ENCODE measurements around the gene SCNN1B.
"Not testable (repeated sequence)": the region's sequence is repeated elsewhere in the genome, so short reads cannot be mapped to it uniquely, and the experiment has no call there.

Gene SCNN1B, protein sequence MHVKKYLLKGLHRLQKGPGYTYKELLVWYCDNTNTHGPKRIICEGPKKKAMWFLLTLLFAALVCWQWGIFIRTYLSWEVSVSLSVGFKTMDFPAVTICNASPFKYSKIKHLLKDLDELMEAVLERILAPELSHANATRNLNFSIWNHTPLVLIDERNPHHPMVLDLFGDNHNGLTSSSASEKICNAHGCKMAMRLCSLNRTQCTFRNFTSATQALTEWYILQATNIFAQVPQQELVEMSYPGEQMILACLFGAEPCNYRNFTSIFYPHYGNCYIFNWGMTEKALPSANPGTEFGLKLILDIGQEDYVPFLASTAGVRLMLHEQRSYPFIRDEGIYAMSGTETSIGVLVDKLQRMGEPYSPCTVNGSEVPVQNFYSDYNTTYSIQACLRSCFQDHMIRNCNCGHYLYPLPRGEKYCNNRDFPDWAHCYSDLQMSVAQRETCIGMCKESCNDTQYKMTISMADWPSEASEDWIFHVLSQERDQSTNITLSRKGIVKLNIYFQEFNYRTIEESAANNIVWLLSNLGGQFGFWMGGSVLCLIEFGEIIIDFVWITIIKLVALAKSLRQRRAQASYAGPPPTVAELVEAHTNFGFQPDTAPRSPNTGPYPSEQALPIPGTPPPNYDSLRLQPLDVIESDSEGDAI

DNA sequence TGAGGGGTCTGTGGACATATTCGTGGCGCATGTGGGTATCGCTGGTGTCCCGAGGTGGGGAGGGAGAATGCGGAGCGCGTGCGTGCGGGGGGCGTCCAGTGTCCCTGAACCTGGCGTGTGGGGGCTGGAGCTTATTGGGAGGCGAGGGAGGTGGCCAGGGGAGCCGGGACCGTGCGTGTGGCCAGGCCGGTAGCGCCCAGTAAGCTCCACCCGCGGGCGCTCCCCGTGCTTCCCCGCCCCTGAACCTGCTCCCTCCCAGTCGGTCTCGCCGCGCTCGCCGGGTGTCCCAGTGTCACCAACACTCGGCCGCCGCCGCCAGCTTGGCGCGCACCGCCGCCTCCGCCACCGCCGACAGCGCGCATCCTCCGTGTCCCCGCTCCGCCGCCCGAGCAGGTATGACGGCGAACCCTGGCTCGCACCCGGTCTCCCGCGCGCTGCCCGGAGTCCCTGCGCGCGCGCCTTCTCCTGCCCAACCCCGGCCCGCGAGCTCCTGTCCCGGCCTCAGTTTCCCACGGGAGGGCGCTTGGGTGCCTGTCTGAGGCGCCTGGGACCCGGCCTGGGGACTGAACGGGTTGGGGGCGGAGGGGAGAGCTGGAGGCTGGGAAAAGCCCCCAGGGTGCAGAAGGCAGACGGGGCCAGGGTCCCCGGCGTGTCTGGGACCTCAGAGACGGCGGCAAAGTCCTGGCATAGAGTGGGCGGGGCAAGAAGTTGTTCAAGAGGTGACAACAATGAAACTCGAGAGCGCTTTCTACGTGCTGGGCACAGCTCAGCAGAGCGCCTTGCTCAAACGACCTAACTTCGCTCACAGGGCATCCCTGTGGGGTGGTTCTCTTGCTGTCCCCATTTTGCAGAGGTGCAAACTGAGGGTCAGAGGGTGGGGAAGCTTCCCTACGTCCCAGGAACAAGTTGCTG lies at the start of gene SCNN1B:
SCNN1B (plus strand) TSS at position 258 of the 912 bp plus-strand sequence. CDS start 46,298 bp downstream, outside the sequence.
- DNase-seq (ENCODE audit: low spot score): no peak

DNA sequence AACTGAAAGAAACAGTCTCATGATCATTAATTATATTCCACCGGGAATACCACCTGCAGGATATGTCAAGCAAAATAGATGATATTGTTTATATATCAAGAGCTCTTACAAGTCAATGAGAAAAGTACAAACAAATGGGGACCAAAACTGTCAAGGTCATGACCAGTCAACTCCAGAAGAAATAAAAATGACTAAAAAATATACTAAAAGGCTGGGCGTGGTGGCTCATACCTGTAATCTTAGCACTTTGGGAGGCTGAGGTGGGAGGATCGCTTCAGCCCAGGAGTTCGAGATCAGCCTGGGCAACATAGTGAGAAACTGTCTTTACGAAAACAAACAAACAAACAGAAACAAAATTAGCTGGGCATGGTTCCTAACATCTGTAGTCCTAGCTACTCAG lies 49.8 kb upstream of the SCNN1B start:
- no peak for DNase-seq (ENCODE audit: low spot score)

DNA sequence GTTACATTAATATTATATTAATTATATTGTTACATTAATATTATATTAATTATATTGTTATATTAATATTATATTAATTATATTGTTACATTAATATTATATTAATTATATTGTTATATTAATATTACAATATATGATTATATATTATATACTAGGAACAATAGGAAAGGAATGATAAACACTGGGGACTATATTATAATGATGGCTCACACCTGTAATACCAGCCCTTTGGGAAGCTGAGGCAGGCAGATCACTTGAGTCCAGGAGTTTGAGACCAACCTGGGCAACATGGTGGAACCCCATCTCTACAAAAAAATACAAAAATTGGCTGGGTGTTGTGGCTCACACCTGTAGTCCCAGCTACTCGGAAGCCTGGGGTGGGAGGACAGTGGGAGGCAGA lies 48.5 kb upstream of the SCNN1B start:
- not testable (repeated sequence) for DNase-seq (ENCODE audit: low spot score)

DNA sequence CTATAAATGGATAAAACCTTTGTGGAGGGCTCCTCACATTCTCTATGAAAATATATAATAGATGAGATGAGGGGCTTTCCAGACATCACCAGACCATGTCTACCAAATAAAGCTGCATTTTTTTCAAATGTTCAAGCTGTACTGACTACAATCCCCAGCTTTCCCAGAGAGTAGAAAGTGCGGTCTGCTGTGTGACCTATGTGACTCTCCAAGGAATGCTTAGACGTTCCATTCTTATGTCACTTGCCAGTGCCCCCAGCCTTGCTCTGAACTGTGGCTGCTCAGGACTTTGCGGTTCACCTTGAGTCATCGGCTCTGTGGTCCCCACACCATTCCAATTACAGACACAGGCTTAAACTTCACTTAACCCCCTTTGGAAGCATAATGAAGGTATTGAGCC lies 47.8 kb upstream of the SCNN1B start:
- no peak for DNase-seq (ENCODE audit: low spot score)

DNA sequence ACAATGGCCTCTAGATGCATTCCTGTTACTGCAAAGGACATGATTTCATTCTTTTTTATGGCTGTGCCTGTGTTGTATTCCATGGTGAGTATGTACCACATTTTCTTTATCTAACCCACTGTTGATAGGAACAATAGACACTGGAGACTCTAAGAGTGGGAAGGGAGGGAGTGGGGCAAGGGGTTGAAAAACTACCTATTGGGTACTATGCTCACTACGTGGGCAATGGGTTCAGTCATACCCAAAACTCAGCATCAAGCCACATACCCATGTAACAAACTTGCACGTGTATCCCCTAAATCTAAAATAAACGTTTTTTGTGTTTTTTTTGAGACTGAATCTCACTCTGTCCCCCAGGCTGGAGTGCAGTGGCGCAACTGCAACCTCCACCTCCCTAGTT lies 47.1 kb upstream of the SCNN1B start:
- DNase-seq (ENCODE audit: low spot score): no peak

DNA sequence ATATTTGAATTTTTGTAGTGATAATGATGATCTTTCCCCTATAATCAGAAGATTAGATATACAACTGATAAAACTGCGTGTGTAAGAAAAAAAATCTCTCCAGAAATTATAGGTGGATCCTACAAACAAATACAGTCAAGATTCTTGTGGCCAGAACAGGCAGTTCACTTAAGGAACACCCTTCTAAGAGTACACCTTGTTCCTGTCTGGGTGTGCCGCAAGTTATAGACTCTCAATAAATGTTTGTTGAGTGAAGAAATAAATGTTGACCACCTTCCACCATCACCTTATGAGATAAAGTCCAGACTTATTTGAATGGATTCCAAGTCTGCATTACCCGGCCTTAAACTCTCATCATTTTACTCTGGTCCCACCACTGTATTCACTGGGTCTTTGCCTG lies 45.7 kb upstream of the SCNN1B start:
- no peak for DNase-seq (ENCODE audit: low spot score)

DNA sequence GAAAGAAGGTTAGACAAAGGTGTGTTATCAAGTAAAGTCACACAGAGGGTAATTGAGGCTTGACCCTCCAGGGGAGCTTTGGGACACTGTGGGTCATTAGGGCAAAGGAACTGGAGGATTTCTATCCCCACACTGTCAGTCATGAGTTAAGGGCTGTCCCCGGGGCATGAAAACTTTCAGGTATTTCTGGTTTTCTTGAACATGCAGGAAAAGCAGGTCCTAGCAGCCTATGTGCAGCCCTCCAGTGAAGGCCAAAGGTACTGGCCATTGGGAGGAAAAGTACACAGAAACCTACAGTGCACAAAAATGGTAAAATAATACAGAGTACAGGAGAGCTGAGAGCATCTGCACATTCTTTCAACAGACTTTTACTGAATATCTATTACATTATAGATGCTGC lies 44.4 kb upstream of the SCNN1B start:
- no peak for DNase-seq (ENCODE audit: low spot score)

DNA sequence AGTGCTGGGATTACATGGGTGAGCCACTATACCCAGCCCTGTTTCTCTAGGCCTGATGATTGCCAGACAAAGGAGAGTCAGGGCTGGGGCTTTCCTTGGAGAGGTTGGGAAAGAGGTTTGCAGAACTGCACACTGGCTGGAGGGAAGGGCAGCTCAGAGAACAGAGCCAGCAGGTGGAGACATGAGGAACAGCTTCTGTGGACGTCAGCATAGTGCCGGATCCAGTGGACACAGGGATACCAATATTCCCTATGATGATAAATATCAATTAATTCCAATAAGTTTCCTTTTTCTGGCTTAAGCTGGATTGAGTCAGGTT lies 43.2 kb upstream of the SCNN1B start:
- DNase-seq (ENCODE audit: low spot score): no peak

DNA sequence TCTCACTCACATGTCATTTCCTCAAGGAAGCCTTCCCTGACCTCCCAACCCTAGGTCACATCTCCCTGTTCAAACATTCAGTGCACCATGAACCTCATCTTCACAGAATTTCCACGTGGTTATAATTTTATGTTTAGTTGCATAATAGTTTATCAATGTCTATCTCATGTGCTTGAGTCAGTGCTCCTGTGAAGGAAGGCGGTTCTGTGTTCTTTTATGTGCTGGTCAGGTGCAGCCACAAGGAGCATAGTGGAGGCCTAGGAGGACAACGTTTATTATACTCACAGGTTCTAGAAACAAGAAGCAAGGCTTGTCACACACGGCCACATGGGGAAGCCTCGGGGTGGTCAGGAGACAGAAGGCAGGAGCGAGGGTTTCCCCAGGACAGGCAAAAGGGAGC lies 34.5 kb upstream of the SCNN1B start:
- no peak for DNase-seq (ENCODE audit: low spot score)

DNA sequence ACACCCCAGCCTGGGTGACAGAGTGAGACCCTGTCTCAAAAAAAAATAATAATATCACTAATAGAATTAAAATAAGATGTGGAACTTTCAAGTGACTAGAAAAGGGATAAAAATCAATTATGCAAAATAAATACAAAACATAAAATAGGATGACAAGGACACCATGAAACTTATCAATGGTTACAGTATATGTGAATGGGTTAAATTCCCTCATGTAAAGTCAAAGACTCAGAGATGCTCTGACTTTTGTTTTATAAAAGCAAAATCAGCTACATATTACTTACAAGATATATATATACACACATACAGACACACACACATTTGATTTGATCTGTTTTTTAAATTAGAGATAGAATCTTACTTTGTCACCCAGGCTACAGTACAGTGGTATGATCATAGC lies 33.5 kb upstream of the SCNN1B start:
- no peak for DNase-seq (ENCODE audit: low spot score)

DNA sequence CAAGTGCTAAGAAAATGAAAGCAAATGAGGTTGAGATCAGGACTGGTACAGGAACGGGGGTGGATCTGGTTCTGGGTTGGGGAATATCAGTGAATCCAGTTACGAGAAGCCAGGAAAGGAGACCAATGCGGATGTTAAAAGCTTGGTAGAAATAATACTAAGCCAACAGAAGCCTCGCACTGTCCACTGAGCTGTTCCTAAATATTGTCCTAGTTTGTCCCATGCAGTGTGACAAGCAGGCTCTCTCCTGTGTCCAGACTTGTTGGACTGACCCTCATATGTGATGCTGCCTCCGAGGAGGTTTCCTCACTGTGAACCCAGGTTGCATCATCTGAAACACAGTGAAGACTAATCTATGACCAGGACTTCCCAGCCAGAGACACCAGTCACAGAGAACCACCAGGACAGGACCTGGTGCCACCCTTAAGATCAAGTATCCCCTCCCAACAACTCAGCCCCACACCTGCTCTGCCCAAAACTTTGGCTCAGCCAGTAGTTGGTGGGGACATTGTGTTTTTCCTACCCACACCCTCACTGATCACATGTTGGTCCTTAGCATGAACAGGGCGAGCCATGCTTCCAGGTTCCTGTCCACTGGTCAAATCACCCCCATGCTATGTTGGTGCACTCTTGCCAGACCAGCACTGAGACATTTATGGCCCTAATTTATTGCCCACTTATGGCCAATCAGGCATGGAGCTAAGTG lies 32.7 kb upstream of the SCNN1B start:
- no peak for DNase-seq (ENCODE audit: low spot score)

DNA sequence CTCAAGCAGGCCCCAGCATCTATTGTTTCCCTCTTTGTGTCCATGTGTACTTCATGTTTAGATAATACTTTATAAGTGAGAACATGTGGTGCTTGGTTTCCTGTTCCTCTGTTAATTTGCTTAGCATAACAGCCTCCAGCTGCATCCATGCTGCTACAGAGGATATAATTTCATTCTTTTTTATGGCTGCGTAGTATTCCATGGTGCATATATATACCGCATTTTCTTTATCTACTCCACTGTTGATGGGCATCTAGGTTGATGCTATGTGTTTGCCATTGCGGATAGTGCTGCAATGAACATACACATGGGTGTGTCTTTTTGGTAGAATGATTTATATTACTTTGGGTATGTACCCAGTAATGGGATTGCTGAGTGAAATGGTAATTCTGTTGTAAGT lies 31.4 kb upstream of the SCNN1B start:
- DNase-seq (ENCODE audit: low spot score): no peak

DNA sequence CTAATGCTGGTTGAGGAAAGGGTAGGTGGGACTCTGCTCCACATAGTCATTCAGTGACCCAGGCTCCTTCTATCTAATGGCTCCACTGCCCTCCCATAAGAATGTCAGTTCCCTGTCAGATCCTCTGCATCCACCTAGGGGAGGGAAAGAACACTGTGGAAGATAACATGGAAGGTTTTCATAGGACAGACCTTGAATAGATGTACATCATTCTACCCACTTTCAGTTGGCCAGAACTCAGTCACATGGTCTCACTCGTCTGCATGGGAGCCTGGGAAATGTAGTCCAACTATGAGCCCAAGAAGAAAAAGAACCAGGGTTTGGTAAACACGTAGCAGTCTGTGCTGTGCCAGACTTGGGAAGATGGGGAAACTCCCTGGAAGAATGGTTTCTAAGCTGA lies 27.1 kb upstream of the SCNN1B start:
- DNase-seq (ENCODE audit: low spot score): no peak

DNA sequence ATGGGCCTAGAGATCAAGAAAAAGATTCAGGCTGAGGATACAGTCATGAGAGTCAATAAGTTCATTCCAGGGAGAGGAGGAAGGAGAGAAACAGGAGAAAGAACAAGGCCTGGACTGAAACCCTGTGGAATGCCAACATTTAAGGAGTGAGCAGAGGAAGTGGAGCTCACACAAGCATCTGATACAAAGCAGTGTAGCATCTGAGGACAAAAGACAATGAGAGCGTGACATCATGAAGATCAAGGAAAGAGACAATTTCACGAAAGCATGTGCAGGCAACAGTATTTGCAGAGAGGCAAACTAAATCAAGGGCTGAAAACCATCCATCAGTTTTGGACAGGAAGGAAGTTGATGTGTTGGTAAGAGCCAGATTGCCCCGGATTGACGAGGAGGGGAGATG lies 25.3 kb upstream of the SCNN1B start:
- DNase-seq (ENCODE audit: low spot score): no peak

DNA sequence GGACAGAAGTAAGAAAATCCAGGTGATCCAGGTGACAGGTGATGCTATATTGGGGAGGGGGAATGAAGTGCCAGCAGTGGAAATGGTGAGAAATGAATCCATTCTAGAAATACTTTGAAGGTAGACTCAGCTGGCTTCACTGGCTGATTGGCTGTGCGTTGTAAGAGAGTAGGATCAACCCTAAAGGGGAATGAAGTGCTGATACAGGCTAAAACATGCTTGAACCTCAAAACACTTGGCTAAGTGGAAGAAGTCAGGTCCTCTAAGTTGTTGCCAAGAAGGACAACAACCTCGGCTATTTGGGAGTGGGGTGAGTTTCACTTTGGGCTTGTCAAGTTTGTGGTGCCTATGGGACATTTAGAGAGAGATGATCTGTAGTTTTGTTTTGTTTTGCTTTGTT lies 24.1 kb upstream of the SCNN1B start:
- no peak for DNase-seq (ENCODE audit: low spot score)

DNA sequence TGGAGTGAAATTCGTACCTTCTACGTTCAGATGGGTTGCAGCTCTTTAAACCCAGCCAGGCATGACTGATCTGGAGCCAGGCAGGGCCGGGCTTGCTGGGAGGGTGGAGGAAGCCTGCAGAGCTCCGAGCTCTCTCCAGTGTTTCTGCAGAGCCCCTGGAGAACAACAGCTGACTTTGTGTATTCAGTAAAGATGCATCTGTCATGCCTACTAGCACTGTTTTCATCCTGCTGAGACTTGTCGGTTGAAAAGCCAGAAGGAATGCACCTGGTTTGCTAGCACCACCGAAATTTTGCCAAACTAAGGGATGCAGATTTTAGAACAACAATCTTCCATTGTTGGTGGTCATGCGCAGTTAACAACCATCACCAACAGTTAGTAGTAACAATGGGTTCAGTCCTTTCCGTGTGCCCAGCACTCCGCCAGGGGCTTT lies 22.4 kb upstream of the SCNN1B start:
- DNase-seq (ENCODE audit: low spot score): no peak

DNA sequence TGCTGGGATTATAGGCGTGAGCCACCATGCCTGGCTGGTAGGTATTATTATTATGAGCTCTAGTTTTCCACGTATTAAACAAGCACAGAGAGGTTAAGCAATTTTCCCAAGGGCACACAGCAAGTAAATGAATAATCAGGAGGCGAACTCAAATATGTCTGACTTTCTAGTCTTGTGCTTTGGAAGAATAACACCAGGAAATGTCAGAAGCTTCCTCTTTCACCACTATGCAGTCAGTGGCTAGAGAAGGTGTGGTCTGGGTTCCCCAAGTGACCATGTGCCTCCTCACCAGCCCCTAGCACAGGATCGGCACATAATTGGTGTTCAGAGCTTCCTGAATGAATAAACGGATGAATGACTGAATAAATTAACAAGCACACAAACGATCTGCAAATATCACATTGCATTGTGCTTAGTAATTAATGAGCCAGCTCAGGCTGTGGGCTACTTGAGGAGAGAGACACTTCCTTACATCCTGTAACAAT lies 21.6 kb upstream of the SCNN1B start:
- no peak for DNase-seq (ENCODE audit: low spot score)

DNA sequence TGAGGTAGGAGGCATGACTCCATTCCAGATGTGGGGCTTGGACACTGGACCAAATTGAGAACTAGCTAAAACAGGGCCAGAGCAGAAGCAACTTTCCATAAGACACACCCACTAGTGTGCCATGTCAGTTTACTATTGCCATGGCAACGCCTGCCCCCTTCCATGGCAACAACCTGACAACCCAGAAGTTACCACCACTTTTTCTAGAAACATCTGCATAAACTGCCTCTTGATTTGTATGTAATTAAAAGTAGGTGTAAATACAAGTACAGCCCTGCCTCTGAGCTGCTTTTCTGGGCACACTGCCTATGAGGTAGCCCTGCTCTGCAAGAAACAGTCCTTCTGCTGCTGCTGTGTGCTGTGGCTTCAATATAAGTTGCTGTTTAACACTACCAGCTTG lies 19.5 kb upstream of the SCNN1B start:
- no peak for DNase-seq (ENCODE audit: low spot score)

DNA sequence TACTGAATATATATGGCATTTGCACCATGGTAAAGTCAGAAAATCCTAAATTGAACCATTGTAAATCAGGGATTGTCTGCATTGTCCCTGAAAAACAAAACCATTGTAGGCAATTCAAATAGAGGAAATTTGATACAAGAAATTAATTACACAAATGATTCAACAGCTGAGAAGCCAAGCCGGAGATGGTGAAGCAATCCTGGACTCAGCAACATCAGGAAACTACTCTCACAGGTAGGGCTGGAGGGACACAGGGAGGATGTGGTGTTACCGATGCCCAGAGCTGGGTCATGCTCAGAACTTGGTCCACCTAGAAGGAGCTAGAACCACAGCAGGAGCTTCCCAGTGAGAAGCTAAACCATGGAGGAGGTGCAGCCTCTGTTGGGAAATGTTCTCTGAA lies 18.5 kb upstream of the SCNN1B start:
- DNase-seq (ENCODE audit: low spot score): no peak

DNA sequence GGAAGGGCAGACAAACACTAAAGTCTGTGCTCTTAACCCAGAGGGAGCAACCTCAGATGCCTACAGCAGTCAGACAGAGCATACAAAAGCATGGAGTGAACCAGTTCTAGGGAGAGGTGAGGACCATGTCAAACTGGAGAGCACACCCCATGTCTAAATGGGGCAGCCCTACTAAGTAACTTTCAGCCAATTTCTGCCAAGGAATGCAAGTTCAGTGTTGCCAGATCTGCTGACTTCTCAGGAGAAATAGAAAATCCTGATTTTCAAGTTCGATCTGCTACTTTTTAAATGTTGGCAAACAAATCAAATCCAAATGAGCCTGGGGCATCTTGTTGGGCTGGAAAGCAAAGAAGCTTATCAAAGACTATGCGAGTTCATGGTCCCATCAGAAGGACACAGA lies 17.5 kb upstream of the SCNN1B start:
- no peak for DNase-seq (ENCODE audit: low spot score)

DNA sequence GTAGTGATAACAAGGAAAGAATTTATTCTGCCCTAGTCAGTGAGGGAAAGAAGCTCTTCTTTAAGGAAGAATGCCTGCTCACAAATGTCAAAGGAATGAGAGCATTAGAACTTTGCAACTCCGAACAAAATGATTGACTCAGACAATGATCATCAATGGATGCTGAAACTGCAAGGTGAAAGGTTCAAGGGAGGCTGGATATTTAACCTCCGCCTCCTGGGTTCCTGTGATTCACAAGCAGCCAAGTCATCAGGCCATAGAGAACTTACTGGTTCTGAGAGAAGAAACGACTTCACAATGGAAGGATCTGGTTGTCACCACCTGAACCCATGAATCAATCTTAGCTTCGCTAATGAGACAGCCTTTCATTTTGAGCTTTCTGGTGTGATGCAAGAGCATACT lies 16.0 kb upstream of the SCNN1B start:
- no peak for DNase-seq (ENCODE audit: low spot score)

DNA sequence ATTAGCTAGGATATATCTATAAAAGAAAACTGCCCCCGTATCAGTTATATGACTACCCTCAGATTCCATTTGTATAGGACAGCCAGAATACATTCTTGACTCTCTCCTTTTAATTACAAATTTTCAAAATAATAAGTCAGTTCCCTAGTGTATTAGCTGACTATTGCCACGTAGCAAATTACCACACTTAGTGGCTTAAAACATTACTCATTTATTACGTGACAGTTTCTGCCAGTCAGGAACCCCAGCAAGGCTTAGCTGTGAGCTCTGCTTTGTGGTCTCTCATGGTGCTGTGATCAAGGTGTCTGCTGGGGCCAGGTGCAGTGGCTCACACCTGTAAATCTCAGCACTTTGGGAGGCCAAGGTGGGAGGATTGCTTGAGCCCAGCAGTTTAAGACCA lies 13.9 kb upstream of the SCNN1B start:
- no peak for DNase-seq (ENCODE audit: low spot score)

All from activated CD4-positive, alpha-beta T cell treated with anti-CD3 and anti-CD28 coated beads, Interleukin-2, Interleukin-4, amounts not matched to agents 100 ng/mL and 50 ng/mL, durations not matched to agents 16 hours and 8 hours (primary cell).